HG02798 (cell line): ENCODE results near the gene TNFRSF6B.
"Not testable (repeated sequence)": the region's sequence is repeated elsewhere in the genome, so short reads cannot be mapped to it uniquely, and the experiment has no call there.

Experiments
- ATAC-seq: cut with Tn5 transposase; IDR thresholded peaks from one replicate; pipeline ENCODE4 v1.9.1; 2021; ENCODE audit warnings: mild to moderate bottlenecking; ENCODE audit not compliant: unreplicated experiment, poor library complexity

Gene TNFRSF6B

GRCh38 chr20:63696628-63697356 lies at the start of gene TNFRSF6B:
TSS of gene TNFRSF6B (plus strand) at chr20:63696652. CDS start at chr20:63696768, 116 bp downstream.
- ATAC-seq: no peak

DNA sequence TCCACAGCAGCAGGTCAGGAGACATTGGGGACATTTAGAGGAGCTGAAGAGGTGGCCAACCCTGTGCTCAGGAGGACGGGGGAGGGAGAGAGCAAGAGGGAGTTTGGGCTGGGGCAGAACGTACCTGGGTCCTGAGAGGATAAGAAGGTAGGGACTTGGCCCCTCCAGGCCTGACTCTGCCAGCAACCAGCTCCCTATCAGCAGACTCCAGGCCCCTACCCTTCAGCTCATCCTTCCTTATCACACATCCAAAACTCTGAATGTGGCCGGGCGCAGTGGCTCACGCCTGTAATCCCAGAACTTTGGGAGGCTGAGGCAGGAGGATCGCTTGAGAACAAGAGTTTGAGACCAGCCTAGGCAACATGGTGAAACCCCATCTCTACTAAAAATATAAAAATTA lies 48.3 kb upstream of the TNFRSF6B start:
- no peak for ATAC-seq

- no peak for ATAC-seq
These were observed 47.4 kb upstream of the TNFRSF6B start for GRCh38 chr20:63648895-63649589.

GRCh38 chr20:63650486-63650885 lies 46.0 kb upstream of the TNFRSF6B start:
- not testable (repeated sequence) for ATAC-seq

GRCh38 chr20:63651942-63652191 lies 44.6 kb upstream of the TNFRSF6B start:
- ATAC-seq: no peak

DNA sequence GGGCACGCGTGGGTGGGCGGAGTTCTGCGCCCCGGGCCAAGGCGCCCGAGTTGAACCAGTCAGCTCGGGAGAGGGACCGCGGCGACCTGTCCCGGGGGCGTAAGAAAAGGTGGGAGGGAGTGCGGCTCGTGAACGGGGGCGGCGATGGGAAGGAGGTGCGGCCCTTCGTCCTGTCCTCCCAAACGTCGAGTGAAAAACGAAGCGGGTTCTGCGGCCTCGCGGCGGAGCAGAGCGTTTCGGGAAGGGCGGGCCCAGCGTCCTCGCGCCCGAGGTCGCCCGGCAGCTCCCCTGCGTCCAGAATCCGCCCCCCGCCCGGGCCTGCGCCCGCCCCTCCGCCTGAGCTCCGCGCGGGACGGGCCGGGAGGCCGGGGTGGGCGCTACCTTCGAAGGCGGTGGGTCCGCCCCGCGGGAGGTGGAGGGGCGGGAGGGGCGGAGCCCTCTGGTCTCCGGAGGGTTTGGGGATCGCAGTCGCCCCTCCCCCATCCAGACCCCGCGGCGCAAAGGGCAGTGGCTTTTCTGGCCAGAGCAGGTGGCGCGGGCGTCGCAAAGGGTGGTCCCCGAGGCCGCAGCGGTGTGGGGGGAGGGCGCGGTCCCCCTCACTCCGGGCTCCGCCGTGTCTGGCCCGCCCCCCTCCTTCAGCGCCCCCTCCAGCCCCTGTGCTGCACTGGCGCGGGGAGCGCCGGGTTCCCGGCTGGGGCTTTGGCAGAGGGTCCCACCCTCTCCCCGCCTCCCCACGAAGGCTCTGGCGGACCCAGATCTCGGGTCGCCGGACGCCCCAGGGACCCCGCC lies 44.1 kb upstream of the TNFRSF6B start:
- ATAC-seq: no peak

DNA sequence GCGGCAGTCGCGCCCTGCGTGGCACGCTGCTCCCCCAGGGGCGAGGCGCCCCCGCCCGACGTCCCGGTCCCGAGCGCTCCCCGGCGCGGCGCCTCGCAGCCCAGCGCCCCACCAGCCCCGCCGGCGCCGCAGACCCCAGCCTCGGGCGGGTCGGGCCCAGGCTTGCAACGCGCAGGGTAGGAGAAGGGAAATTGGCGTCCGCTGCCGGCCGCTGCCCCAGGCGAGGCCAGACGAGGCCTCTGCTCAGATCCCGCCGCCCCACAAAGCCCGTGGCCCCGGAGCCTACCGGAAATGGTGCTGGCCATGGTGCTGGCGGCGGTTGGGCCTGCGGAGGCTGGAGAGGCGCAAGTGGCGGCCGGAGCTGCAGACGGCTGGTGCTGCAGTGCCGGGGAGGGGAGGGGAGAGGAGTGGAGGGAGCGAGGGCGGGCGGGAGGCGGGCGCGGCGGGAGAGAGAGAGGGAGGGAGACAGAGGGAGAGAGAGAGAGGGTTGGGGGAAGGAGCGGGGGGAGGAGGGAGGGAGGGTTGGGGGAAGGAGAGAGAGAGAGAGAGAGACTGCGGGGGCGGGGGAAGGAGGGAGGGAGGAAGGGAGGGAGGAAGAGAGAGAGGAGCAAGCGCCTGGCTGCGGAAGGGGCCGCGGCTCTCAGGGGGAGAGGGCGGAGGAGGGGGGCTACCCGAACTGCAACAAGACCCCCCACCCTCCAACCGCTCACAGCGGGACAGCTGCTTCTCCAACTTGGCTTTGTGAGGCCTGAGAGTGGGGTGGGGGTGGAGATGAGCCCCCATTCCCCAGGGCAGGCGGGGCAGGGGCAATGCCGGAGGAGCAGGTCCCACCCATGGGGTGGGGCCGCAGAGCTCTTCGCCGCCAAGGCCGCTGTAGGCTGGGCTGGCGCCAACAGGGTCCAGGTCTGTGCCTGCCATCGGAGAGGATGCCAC lies 43.1 kb upstream of the TNFRSF6B start, which contains the start of gene STMN3:
Gene STMN3, minus strand, starts transcription at position 384 of the 933 bp plus-strand sequence. Its CDS starts 79 bp downstream, at position 305.
- no peak for ATAC-seq

- no peak for ATAC-seq
These were observed 42.3 kb upstream of the TNFRSF6B start for GRCh38 chr20:63653974-63654668.

- ATAC-seq: no peak
These were observed 41.2 kb upstream of the TNFRSF6B start for GRCh38 chr20:63655249-63655648.

- no peak for ATAC-seq
These were observed 40.0 kb upstream of the TNFRSF6B start for GRCh38 chr20:63656451-63656850.

GRCh38 chr20:63657260-63657936 lies 39.1 kb upstream of the TNFRSF6B start:
- peak; percentile 1 for ATAC-seq

GRCh38 chr20:63657937-63658748 lies 38.3 kb upstream of the TNFRSF6B start, which contains the start of gene RTEL1:
TSS of gene RTEL1 (plus strand) at chr20:63658312. CDS start at chr20:63659403, 1,091 bp downstream.
- peak; percentile 86 for ATAC-seq

- peak; percentile 21 for ATAC-seq
These were observed 37.7 kb upstream of the TNFRSF6B start for GRCh38 chr20:63658749-63659187.

DNA sequence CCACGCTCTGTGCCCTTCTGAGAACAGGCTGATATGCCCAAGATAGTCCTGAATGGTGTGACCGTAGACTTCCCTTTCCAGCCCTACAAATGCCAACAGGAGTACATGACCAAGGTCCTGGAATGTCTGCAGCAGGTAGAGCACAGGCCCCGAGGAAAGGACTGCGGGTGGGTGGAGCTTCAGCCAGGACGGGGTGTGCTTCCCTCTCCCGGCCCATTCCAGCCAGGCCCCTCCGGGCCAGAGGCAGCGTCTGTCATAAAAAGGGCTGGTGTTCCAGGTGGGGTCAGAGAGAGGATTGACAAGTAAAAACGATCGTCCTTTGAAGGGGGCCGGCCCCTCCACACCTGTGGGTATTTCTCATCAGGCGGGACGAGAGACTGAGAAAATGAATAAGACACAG lies 37.1 kb upstream of the TNFRSF6B start:
- ATAC-seq: no peak

GRCh38 chr20:63660174-63660573 lies 36.3 kb upstream of the TNFRSF6B start:
- ATAC-seq: not testable (repeated sequence)

- ATAC-seq: no peak
These were observed 35.8 kb upstream of the TNFRSF6B start for GRCh38 chr20:63660622-63661021.

- no peak for ATAC-seq
These were observed 35.3 kb upstream of the TNFRSF6B start for GRCh38 chr20:63661108-63661507.
